Testis (tissue), 2 donors: ENCODE measurements around the gene KIF1A.

Experiments
- CTCF ChIP-seq, 3 experiments: fragments of 450-650 bp in 2 of 3; fragments of 200-600 bp in 1 of 3; sonication (generic) in 1 of 3; IDR thresholded peaks; one replicate each; pipeline ENCODE4 v1.5.1; 2016 to 2019; ENCODE audit warnings: antibody characterized with exemption in 3 of 3, mild to moderate bottlenecking in 2 of 3, moderate library complexity in 1 of 3
- POLR2A ChIP-seq: fragments of 450-650 bp; IDR thresholded peaks from one replicate; pipeline ENCODE4 v1.6.1; 2017; ENCODE audit warnings: antibody characterized with exemption, mild to moderate bottlenecking, moderate library complexity

- TF ChIP-seq POLR2A = no peak
- no peak for TF ChIP-seq CTCF (IDR thresholded peaks at IDR 0.05)
Measured at GRCh38 chr2:240836781-240837467, 16.9 kb upstream of the KIF1A start.
